Common myeloid progenitor, CD34-positive (primary cell): ENCODE data around the gene PRRC2A.

ENCODE experiments used
- CTCF ChIA-PET: fragments of 350-600 bp; sonication (Branson Sonifier 250); formaldehyde crosslinking; loops from one replicate; lab custom pipeline; 2021; ENCODE audit warnings: antibody characterized with exemption; lab: Charles Lee
- POLR2A ChIA-PET: fragments of 350-600 bp; sonication (Branson Sonifier 250); formaldehyde crosslinking; loops from one replicate; lab custom pipeline; 2021; ENCODE audit warnings: antibody characterized with exemption; lab: Charles Lee
- DNase-seq, 3 donors: peaks; one replicate each; pipeline versions ENCODE4 v3.0.0 to v3.0.0-alpha.2; 2013
- H3K27ac ChIP-seq, 2 experiments: 1 replicate in 1 of 2; 2 replicates in 1 of 2; pipeline ENCODE4 v1.7.0; 2013; ENCODE audit warnings: inconsistent platforms in 2 of 2, low read length in 2 of 2, mild to moderate bottlenecking in 2 of 2, low read depth in 1 of 2, moderate library complexity in 1 of 2; ENCODE audit not compliant: severe bottlenecking in 2 of 2, insufficient read depth in 1 of 2, poor library complexity in 1 of 2
- H3K27me3 ChIP-seq, 5 experiments: replicated peaks in 2 of 5; 1 replicate in 3 of 5; 2 replicates in 2 of 5; pipeline versions ENCODE4 v1.6.1 to v1.7.0; 2013; ENCODE audit warnings: low read length in 4 of 5, mild to moderate bottlenecking in 2 of 5, moderate library complexity in 2 of 5, inconsistent platforms in 1 of 5; ENCODE audit not compliant: insufficient read depth in 5 of 5, control insufficient read depth in 4 of 5
- H3K36me3 ChIP-seq, 4 experiments: 1 replicate in 2 of 4; 2 replicates in 2 of 4; pipeline versions ENCODE4 v1.6.1 to v1.7.0; 2013; ENCODE audit warnings: low read length in 3 of 4, control low read depth in 1 of 4, mild to moderate bottlenecking in 1 of 4; ENCODE audit not compliant: control insufficient read depth in 4 of 4, insufficient read depth in 4 of 4
- H3K4me1 ChIP-seq, 4 experiments: 1 replicate in 3 of 4; 2 replicates in 1 of 4; pipeline versions ENCODE4 v1.6.1 to v1.7.1; 2013; ENCODE audit warnings: low read length in 3 of 4, mild to moderate bottlenecking in 3 of 4, control low read depth in 1 of 4, inconsistent platforms in 1 of 4, moderate library complexity in 1 of 4; ENCODE audit not compliant: control insufficient read depth in 4 of 4, insufficient read depth in 4 of 4; ENCODE audit errors: control extremely low read depth in 1 of 4
- H3K4me3 ChIP-seq, 7 experiments: 1 replicate in 4 of 7; 2 replicates in 3 of 7; pipeline versions ENCODE4 v1.5.1 to v1.7.0; 2013; ENCODE audit warnings: mild to moderate bottlenecking in 7 of 7, low read length in 6 of 7, moderate library complexity in 6 of 7, inconsistent platforms in 2 of 7, low read depth in 2 of 7, control low read depth in 1 of 7; ENCODE audit not compliant: insufficient read depth in 4 of 7, control insufficient read depth in 1 of 7; ENCODE audit errors: extremely low read depth in 1 of 7
- H3K9me3 ChIP-seq, 5 experiments: 1 replicate in 4 of 5; 2 replicates in 1 of 5; pipeline versions ENCODE4 v1.6.1 to v1.7.1; 2013; ENCODE audit warnings: low read length in 4 of 5, mild to moderate bottlenecking in 2 of 5, inconsistent platforms in 1 of 5, low read depth in 1 of 5, moderate library complexity in 1 of 5; ENCODE audit not compliant: control insufficient read depth in 4 of 5, insufficient read depth in 2 of 5; ENCODE audit errors: control extremely low read depth in 1 of 5
- WGBS: methylation state at CpG from one replicate; pipeline ENCODE4 v1.1.5; 2013; ENCODE audit not compliant: insufficient coverage; 5-methylcytosine and 5-hydroxymethylcytosine counted together

The PRRC2A gene

GRCh38 chr6:31592396-31592771 lies 28.1 kb upstream of the PRRC2A start:
- CTCF ChIA-PET, result interaction anchor here (0.7 to 14.0 kb wide), 7 partner anchors 10 to 113 kb away, joined by 3 to 605 read pairs (median 127); partner anchors contain the start of genes AIF1, ATP6V1G2, DDX39B and LST1
- peaks cover 3 to 54% (median 41%) of the 10 kb centered on the region in 4 experiments for H3K4me1 ChIP-seq
- POLR2A ChIA-PET, result no interaction called here

DNA sequence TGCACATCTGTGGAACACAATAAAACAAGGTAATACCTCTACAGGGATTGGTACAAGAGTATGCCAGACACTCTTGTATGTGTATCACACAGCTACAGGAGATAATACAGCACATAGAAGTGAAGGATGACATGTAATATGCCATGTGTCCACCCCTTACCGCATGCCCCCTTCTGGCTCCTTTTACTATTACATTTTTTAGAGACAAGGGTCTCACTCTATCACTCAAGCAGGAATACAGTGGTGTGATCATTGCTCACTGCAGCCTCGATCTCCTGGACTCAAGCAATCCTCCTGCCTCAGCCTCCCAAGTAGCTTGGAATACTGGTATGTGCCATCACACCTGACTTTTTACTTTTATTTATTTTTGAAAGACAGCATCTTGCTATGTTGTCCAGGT lies 23.5 kb upstream of the PRRC2A start:
- ChIA-PET POLR2A (interaction anchor here (1.0 kb wide), 1 partner anchor 15 kb away, joined by 7 read pairs; the partner anchor contains the start of gene LTB), CTCF (interaction anchor here (0.7 to 14.0 kb wide), 10 partner anchors 15 to 79 kb away, joined by 3 to 605 read pairs (median 59); partner anchors contain the start of genes AIF1, ATP6V1G2, DDX39B and LST1)
- H3K4me1 ChIP-seq, result peaks cover 0 to 40% (median 21%) of the 10 kb centered on the region in 4 experiments
- peak; percentile 77 to 84 (median 78) for DNase-seq
- no peak overlapping the region for H3K27ac ChIP-seq
- 10% methylated on average over 2 of the region's 2 CpGs for WGBS
- H3K9me3 ChIP-seq, result no peaks in the 10 kb centered on the region
- no peaks in the 10 kb centered on the region for H3K36me3 ChIP-seq
- no peak overlapping the region for H3K4me3 ChIP-seq
- H3K27me3 ChIP-seq, result no peaks in the 10 kb centered on the region

More at GRCh38 chr6:31592396-31592771, 28.1 kb upstream of the PRRC2A start:
- no peak overlapping the region for H3K4me3 ChIP-seq
- WGBS, result 92% methylated on average over 6 of the region's 7 CpGs
- H3K27me3 ChIP-seq, result no peaks in the 10 kb centered on the region
- no peaks in the 10 kb centered on the region for H3K9me3 ChIP-seq
- H3K27ac ChIP-seq, result no peak overlapping the region
- peaks cover 0 to 16% (median 0%) of the 10 kb centered on the region in 4 experiments for H3K36me3 ChIP-seq
- no peak for DNase-seq

DNA sequence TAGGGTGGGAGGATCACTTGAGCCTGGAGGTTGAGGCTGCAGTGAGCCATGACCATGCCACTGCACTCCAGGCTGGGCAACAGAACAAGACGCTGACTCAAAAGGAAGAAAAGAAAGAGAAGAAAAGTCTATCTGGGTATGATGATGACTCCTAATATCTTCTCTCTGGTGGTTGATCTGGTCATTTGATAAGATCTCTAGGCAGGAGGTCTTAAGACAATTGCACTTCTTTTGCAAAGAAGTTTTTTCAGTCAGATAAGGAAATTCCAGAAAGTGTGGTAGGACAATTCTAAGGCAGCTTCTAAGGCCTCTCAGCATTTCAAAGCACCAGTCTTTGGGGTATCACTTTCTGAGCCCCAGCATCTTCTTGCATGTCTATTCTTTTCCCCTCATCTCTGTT lies 13.2 kb upstream of the PRRC2A start:
- no peak for DNase-seq
- no peaks in the 10 kb centered on the region for H3K36me3 ChIP-seq
- H3K4me3 ChIP-seq, result no peak overlapping the region
- H3K27ac ChIP-seq, result no peak overlapping the region
- WGBS, result 50% methylated on average over 1 of the region's 1 CpG
- peaks cover 0 to 12% (median 6%) of the 10 kb centered on the region in 4 experiments for H3K4me1 ChIP-seq
- POLR2A ChIA-PET, result no interaction called here
- no peaks in the 10 kb centered on the region for H3K27me3 ChIP-seq
- CTCF ChIA-PET, result interaction anchor here (1.1 to 13.1 kb wide), 4 partner anchors 8 to 56 kb away, joined by 3 to 142 read pairs (median 7); partner anchors contain the start of genes AIF1 and NCR3
- no peaks in the 10 kb centered on the region for H3K9me3 ChIP-seq

DNA sequence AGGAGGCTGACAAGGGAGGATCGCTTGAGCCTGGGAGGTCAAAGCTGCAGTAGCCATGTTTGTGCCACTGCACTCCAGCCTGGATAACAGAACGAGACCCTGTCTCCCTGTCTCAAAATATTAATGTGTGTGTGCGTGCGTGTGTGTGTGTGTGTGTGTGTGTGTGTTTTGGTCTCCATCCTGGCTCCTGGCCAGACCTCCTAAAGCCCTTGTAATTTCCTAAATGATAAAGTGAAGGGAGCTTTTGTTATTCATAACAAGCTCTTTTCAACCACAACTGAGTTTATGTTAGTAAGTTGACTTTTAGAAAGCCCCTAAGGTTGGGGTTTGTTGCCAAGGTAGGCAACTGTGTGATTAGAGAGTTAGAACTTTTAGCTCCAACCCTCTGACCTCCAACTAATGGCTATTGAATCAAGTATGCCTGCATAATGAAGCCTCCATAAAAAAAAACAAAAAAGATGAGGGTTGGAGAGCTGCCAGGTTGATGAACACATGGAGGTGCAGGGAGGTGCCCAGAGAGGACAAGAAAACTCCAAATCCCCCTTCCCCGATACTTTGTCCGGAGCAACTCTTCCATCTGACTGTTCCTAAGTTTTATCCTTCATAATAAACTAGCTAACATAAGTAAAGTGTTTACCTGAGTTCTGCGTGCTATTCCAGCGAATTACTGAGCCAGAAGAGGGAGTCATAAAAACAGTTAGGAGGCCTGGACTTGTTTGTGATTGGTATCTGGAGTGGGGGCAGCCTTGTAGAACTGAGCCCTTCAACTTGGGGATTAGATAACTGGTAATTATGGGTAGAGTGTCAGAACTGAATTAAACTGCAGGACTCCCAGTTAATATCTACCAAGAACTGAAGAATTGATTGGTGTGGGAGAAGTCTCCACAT lies 10.8 kb upstream of the PRRC2A start:
- ChIA-PET CTCF (interaction anchor here (0.8 to 13.1 kb wide), 10 partner anchors 13 to 65 kb away, joined by 3 to 142 read pairs (median 4); partner anchors contain the start of genes ATP6V1G2, LST1, LTB and NCR3), POLR2A (interaction anchor here (0.8 to 1.3 kb wide), 3 partner anchors 10 to 29 kb away, joined by 3 to 4 read pairs (median 4); partner anchors contain the start of gene LST1)
- Histone ChIP-seq H3K4me3 (no peak overlapping the region), H3K4me1 (peaks cover 8 to 31% (median 24%) of the 10 kb centered on the region in 4 experiments), H3K9me3 (no peaks in the 10 kb centered on the region), H3K27me3 (no peaks in the 10 kb centered on the region), H3K36me3 (no peaks in the 10 kb centered on the region), H3K27ac (peak overlapping the region in 1 of 2 experiments; percentile 49)
- 90% methylated on average over 5 of the region's 8 CpGs for WGBS
- DNase-seq, result peak in 2 of 3 donors; percentile 72 to 73

DNA sequence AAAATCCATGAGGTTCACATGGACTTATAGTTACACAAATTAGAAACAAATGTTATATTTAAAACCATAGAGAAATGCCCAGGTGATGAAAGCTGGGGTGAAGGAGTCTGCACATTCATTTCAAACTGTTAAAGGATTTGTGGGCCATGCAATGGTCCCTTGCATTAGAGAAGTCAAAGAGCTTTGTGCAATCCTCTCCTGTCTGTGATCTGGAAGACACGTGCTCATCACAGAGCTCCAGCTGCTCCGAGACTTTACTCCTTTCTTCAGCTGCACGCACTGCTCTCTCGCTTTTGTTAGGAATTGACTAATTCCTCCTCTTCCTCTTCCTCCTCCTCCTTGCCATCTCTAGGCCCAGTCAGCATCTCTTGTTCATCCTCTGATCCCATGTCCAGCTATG lies 9.5 kb upstream of the PRRC2A start:
- POLR2A ChIA-PET, result no interaction called here
- CTCF ChIA-PET, result interaction anchor here (1.0 to 13.1 kb wide), 4 partner anchors 14 to 62 kb away, joined by 3 to 142 read pairs (median 6); partner anchors contain the start of gene NCR3
- WGBS, result 94% methylated on average over 4 of the region's 4 CpGs

GRCh38 chr6:31614075-31614619 lies 6.4 kb upstream of the PRRC2A start:
- Histone ChIP-seq H3K4me1 (peaks cover 20 to 60% (median 55%) of the 10 kb centered on the region in 4 experiments), H3K36me3 (peaks cover 0 to 8% (median 0%) of the 10 kb centered on the region in 4 experiments), H3K4me3 (peak overlapping the region in 3 of 7 experiments; percentile 37 to 90 (median 85)), H3K27me3 (no peaks in the 10 kb centered on the region), H3K27ac (peak overlapping the region; percentile 29 to 91), H3K9me3 (no peaks in the 10 kb centered on the region)
- DNase-seq, result no peak
- CTCF ChIA-PET, result interaction anchor here (1.2 to 13.1 kb wide), 8 partner anchors 10 to 116 kb away, joined by 3 to 142 read pairs (median 5); partner anchors contain the start of genes LTB, MICB and NCR3
- POLR2A ChIA-PET, result interaction anchor here (2.0 kb wide), 1 partner anchor 55 kb away, joined by 4 read pairs; no protein-coding TSS in a partner anchor
- WGBS, result 63% methylated on average over 3 of the region's 8 CpGs

More for the DNA sequence above, 9.5 kb upstream of the PRRC2A start:
- DNase-seq, result no peak
- Histone ChIP-seq H3K4me1 (peaks cover 11 to 40% (median 35%) of the 10 kb centered on the region in 4 experiments), H3K9me3 (no peaks in the 10 kb centered on the region), H3K36me3 (no peaks in the 10 kb centered on the region), H3K27me3 (no peaks in the 10 kb centered on the region), H3K27ac (no peak overlapping the region), H3K4me3 (no peak overlapping the region)
